Neural cell (in vitro differentiated cells): ENCODE results near the gene EPB41L2. TPM values are rescaled to one million over a fixed set of nuclear protein-coding genes. Genes with fewer than 3 reads are reported as not detected.

ENCODE experiments used
- H2AFZ ChIP-seq: fragments of 200-600, 300-800 bp; sonication (generic), shearing (Covaris generic); 2 replicates; pipeline ENCODE4 v1.6.0; 2014; ENCODE audit warnings: low read depth, mild to moderate bottlenecking, antibody characterized with exemption, low read length, moderate library complexity
- H3F3A ChIP-seq: fragments of 200-600 bp; shearing (Covaris generic); 2 replicates; pipeline ENCODE4 v1.6.1; 2016; ENCODE audit warnings: mild to moderate bottlenecking, moderate library complexity, mixed read lengths, antibody characterized with exemption, low read length; ENCODE audit not compliant: insufficient read depth, poor library complexity, severe bottlenecking
- H3K27ac ChIP-seq: fragments of 200-600, 300-800 bp; sonication (generic), shearing (Covaris generic); 2 replicates; pipeline ENCODE4 v1.5.1; 2014; ENCODE audit warnings: mild to moderate bottlenecking, low read length, moderate library complexity
- H3K27me3 ChIP-seq: fragments of 300-800, 200-600 bp; sonication (generic), shearing (Covaris generic); 2 replicates; pipeline ENCODE4 v1.6.0; 2014; ENCODE audit warnings: mild to moderate bottlenecking, low read depth, low read length, moderate library complexity; ENCODE audit not compliant: insufficient read depth
- H3K36me3 ChIP-seq: fragments of 300-800, 200-600 bp; sonication (generic), shearing (Covaris generic); 2 replicates; pipeline ENCODE4 v1.5.1; 2014; ENCODE audit warnings: mild to moderate bottlenecking, antibody characterized with exemption, low read length, moderate library complexity; ENCODE audit not compliant: insufficient read depth
- H3K4me2 ChIP-seq: fragments of 300-800, 200-600 bp; sonication (generic), shearing (Covaris generic); 2 replicates; pipeline ENCODE4 v1.6.0; 2014; ENCODE audit warnings: mild to moderate bottlenecking, low read length
- H3K4me3 ChIP-seq: fragments of 300-800, 200-600 bp; sonication (generic), shearing (Covaris generic); 2 replicates; pipeline ENCODE4 v1.5.1; 2014; ENCODE audit warnings: mild to moderate bottlenecking, low read length, moderate library complexity
- H3K79me2 ChIP-seq: fragments of 200-600 bp; shearing (Covaris generic); replicated peaks from 2 replicates; pipeline ENCODE4 v1.6.0; 2014; ENCODE audit warnings: mild to moderate bottlenecking, low read length, moderate library complexity; ENCODE audit not compliant: insufficient read depth
- H3K9ac ChIP-seq: fragments of 300-800, 200-600 bp; sonication (generic), shearing (Covaris generic); 2 replicates; pipeline ENCODE4 v1.6.1; 2016; ENCODE audit warnings: mild to moderate bottlenecking, low read length, mixed read lengths
- H3K9me2 ChIP-seq: fragments of 200-600 bp; shearing (Covaris generic); 2 replicates; pipeline ENCODE4 v1.6.1; 2016; ENCODE audit warnings: mild to moderate bottlenecking, low read length, mixed read lengths; ENCODE audit not compliant: insufficient read depth
- H3K9me3 ChIP-seq: fragments of 200-600, 300-800 bp; sonication (generic), shearing (Covaris generic); 2 replicates; pipeline ENCODE4 v1.6.1; 2016; ENCODE audit warnings: mild to moderate bottlenecking, mixed run types, low read length, moderate library complexity, mixed read lengths
- H4K20me1 ChIP-seq: fragments of 200-600 bp; shearing (Covaris generic); 2 replicates; pipeline ENCODE4 v1.6.1; 2016; ENCODE audit warnings: mild to moderate bottlenecking, mixed run types; ENCODE audit not compliant: insufficient read depth
- CTCF ChIP-seq: fragments of 450-650 bp; IDR thresholded peaks from 2 replicates; pipeline ENCODE4 v1.5.1; 2014; ENCODE audit warnings: antibody characterized with exemption, mild to moderate bottlenecking, moderate library complexity; ENCODE audit not compliant: poor library complexity, severe bottlenecking
- EP300 ChIP-seq: fragments of 450-650 bp; conservative IDR thresholded peaks from 2 replicates; pipeline ENCODE4 v1.6.1; 2014; ENCODE audit warnings: antibody characterized with exemption, mild to moderate bottlenecking, moderate library complexity; ENCODE audit not compliant: poor library complexity, severe bottlenecking
- EZH2 ChIP-seq: fragments of 200-600, 300-800 bp; shearing (Covaris generic), sonication (generic); IDR thresholded peaks from 2 replicates; pipeline ENCODE4 v1.6.1; 2014; ENCODE audit warnings: antibody characterized with exemption, low read length, borderline replicate concordance, mild to moderate bottlenecking; ENCODE audit not compliant: insufficient read depth, poor library complexity, severe bottlenecking
- MXI1 ChIP-seq: fragments of 450-650 bp; conservative IDR thresholded peaks from 2 replicates; pipeline ENCODE4 v1.6.1; 2014; ENCODE audit warnings: antibody characterized with exemption, mild to moderate bottlenecking; ENCODE audit not compliant: poor library complexity, severe bottlenecking
- POLR2AphosphoS5 ChIP-seq: IDR thresholded peaks from 2 replicates; pipeline ENCODE4 v1.6.1; 2012
- RAD21 ChIP-seq: fragments of 450-650 bp; conservative IDR thresholded peaks from 2 replicates; pipeline ENCODE4 v1.6.1; 2014; ENCODE audit warnings: antibody characterized with exemption, mild to moderate bottlenecking, moderate library complexity
- REST ChIP-seq: IDR thresholded peaks from 2 replicates; pipeline ENCODE4 v1.6.1; 2012; ENCODE audit warnings: borderline replicate concordance
- SMC3 ChIP-seq: fragments of 450-650 bp; conservative IDR thresholded peaks from 2 replicates; pipeline ENCODE4 v1.6.1; 2014; ENCODE audit warnings: antibody characterized with exemption, mild to moderate bottlenecking, moderate library complexity; ENCODE audit not compliant: poor library complexity
- TAF1 ChIP-seq: IDR thresholded peaks from 2 replicates; pipeline ENCODE4 v1.6.1; 2012; ENCODE audit warnings: low read depth
- polyA plus RNA-seq: library from polyadenylated mRNA; depleted of rRNA; stranded (reverse); fragments of >200 nt; gene quantifications from 2 replicates; pipeline ENCODE4 v1.2.3, GENCODE V29; 2014

EPB41L2 gene
- polyA plus RNA-seq, 1 donor from 2014 or later: 13.5 TPM

GRCh38 chr6:130923350-130923749 is 139.7 kb downstream of the EPB41L2 start:
- H3K36me3 ChIP-seq: no peaks in the 10 kb centered on the region
- no peak overlapping the region for H3K9ac ChIP-seq
- H3K9me2 ChIP-seq: no peaks in the 10 kb centered on the region
- no peak overlapping the region for H3K4me2 ChIP-seq
- no peaks in the 10 kb centered on the region for H3F3A ChIP-seq
- TF ChIP-seq RAD21 (no peak), EZH2 (no peak), TAF1 (no peak), EP300 (no peak), POLR2AphosphoS5 (no peak), SMC3 (no peak), CTCF (no peak), REST (no peak), MXI1 (no peak)
- no peak overlapping the region for H3K4me3 ChIP-seq
- H3K27ac ChIP-seq: no peak overlapping the region
- H3K27me3 ChIP-seq: no peaks in the 10 kb centered on the region
- no peak overlapping the region for H2AFZ ChIP-seq
- no peaks in the 10 kb centered on the region for H4K20me1 ChIP-seq
- no peaks in the 10 kb centered on the region for H3K79me2 ChIP-seq
- no peaks in the 10 kb centered on the region for H3K9me3 ChIP-seq

GRCh38 chr6:130922922-130923321 is 140.1 kb downstream of the EPB41L2 start:
- Histone ChIP-seq H3K27ac (no peak overlapping the region), H3K79me2 (no peaks in the 10 kb centered on the region), H2AFZ (no peak overlapping the region), H3K9ac (no peak overlapping the region), H3K4me2 (no peak overlapping the region), H4K20me1 (no peaks in the 10 kb centered on the region), H3K4me3 (no peak overlapping the region), H3F3A (no peaks in the 10 kb centered on the region), H3K9me2 (no peaks in the 10 kb centered on the region), H3K36me3 (no peaks in the 10 kb centered on the region), H3K27me3 (no peaks in the 10 kb centered on the region), H3K9me3 (no peaks in the 10 kb centered on the region)
- TF ChIP-seq EP300 (no peak), EZH2 (no peak), TAF1 (no peak), CTCF (no peak), SMC3 (no peak), POLR2AphosphoS5 (no peak), MXI1 (no peak), REST (no peak), RAD21 (no peak)
